Sciatic nerve (tissue), 2 donors: ENCODE measurements around the gene VSTM2B. TPM values are rescaled to one million over a fixed set of nuclear protein-coding genes. Genes with fewer than 3 reads are reported as not detected.

Experiments used
- ATAC-seq: fragments of 200-7000 bp; cut with Tn5 transposase; one replicate; pipeline ENCODE4 v1.9.1; 2020; ENCODE audit warnings: mild to moderate bottlenecking, moderate library complexity
- DNase-seq: peaks from one replicate; pipeline ENCODE4 v3.0.0-alpha.2; 2020; ENCODE audit warnings: low spot score
- intact Hi-C: fragments of 100-400 bp; cut with DNase I; formaldehyde crosslinking; loops from one replicate; pipeline ENCODE4 v1.14.2; 2022
- total RNA-seq: library from RNA; stranded (reverse); fragmentation: NEBNext Ultra II Directional; extraction: Animal tissue kit (Norgen Biotek cat#: 25700); gene quantifications from one replicate; pipeline ENCODE4 v1.2.1, GENCODE V29; 2021
- donor health status: DM: no; HTN: no; CAD: no.
- donor health status: DM: no; HTN: no; CAD: no.

The VSTM2B gene
- total RNA-seq, 1 donor from 2014 or later, result not detected

- ATAC-seq, result no peak
- DNase-seq, result no peak
- intact Hi-C loops, result loop anchor here (2.0 kb wide), 1 partner anchor 18 kb away; no protein-coding TSS in a partner anchor
These were observed 33.0 kb upstream of the VSTM2B start for GRCh38 chr19:29492769-29493168.

GRCh38 chr19:29495091-29495490 is 30.7 kb upstream of the VSTM2B start:
- intact Hi-C loops, result no loop called here
- DNase-seq (no peak), ATAC-seq (no peak)

GRCh38 chr19:29495901-29496441 is 29.8 kb upstream of the VSTM2B start:
- ATAC-seq, result no peak
- DNase-seq, result peak; percentile 18
- intact Hi-C loops, result no loop called here

GRCh38 chr19:29497241-29497640 is 28.6 kb upstream of the VSTM2B start:
- ATAC-seq, result no peak
- intact Hi-C loops, result no loop called here
- peak; percentile 22 for DNase-seq

- intact Hi-C loops, result no loop called here
- no peak for ATAC-seq
- peak; percentile 26 for DNase-seq
These were observed 27.9 kb upstream of the VSTM2B start for GRCh38 chr19:29497686-29498436.

- ATAC-seq, result no peak
- intact Hi-C loops, result no loop called here
- peak; percentile 18 for DNase-seq
These were observed 26.4 kb upstream of the VSTM2B start for GRCh38 chr19:29499261-29499920.

GRCh38 chr19:29499921-29500590 is 25.7 kb upstream of the VSTM2B start:
- intact Hi-C loops, result no loop called here
- DNase-seq (no peak), ATAC-seq (no peak)

GRCh38 chr19:29501816-29502580 is 23.8 kb upstream of the VSTM2B start:
- intact Hi-C loops, result no loop called here
- DNase-seq (no peak), ATAC-seq (no peak)

GRCh38 chr19:29502581-29502850 is 23.3 kb upstream of the VSTM2B start:
- intact Hi-C loops, result no loop called here
- ATAC-seq, result no peak
- DNase-seq, result no peak

GRCh38 chr19:29503140-29503758 is 22.5 kb upstream of the VSTM2B start:
- DNase-seq (no peak), ATAC-seq (peak; percentile 34)
- intact Hi-C loops, result no loop called here

- DNase-seq (no peak), ATAC-seq (no peak)
- intact Hi-C loops, result no loop called here
These were observed 22.0 kb upstream of the VSTM2B start for GRCh38 chr19:29503785-29504184.

GRCh38 chr19:29504454-29504853 is 21.3 kb upstream of the VSTM2B start:
- ATAC-seq (no peak), DNase-seq (no peak)
- intact Hi-C loops, result no loop called here

- intact Hi-C loops, result no loop called here
- no peak for ATAC-seq
- no peak for DNase-seq
These were observed 20.5 kb upstream of the VSTM2B start for GRCh38 chr19:29505097-29505824.

GRCh38 chr19:29506619-29506911 is 19.2 kb upstream of the VSTM2B start:
- intact Hi-C loops, result no loop called here
- DNase-seq, result no peak
- ATAC-seq, result no peak

GRCh38 chr19:29507081-29507860 is 18.5 kb upstream of the VSTM2B start:
- ATAC-seq, result no peak

GRCh38 chr19:29508181-29508580 is 17.6 kb upstream of the VSTM2B start:
- ATAC-seq (no peak), DNase-seq (no peak)
- intact Hi-C loops, result no loop called here

More at GRCh38 chr19:29507081-29507860, 18.5 kb upstream of the VSTM2B start:
- DNase-seq, result no peak
- intact Hi-C loops, result no loop called here

- ATAC-seq (no peak), DNase-seq (no peak)
- intact Hi-C loops, result no loop called here
These were observed 16.3 kb upstream of the VSTM2B start for GRCh38 chr19:29509456-29509855.
